Activated naive CD8-positive, alpha-beta T cell treated with anti-CD3 and anti-CD28 coated beads, Interleukin-2, amount 10 ng/mL, durations not matched to agents 7 days and 5 days (primary cell): Measurements from ENCODE around the gene TEN1. TPM values are rescaled to one million over a fixed set of nuclear protein-coding genes. Genes with fewer than 3 reads are reported as not detected.
"Not testable (repeated sequence)": the region's sequence is repeated elsewhere in the genome, so short reads cannot be mapped to it uniquely, and the experiment has no call there.

Experiments used
- ATAC-seq: fragments of 150-1000 bp; cut with Tn5 transposase; one replicate; pipeline ENCODE4 v1.10.0; 2021; ENCODE audit warnings: low read depth, moderate library complexity
- POLR2A ChIA-PET: fragments of 350-600 bp; sonication (Branson Sonifier 250); formaldehyde crosslinking; loops from one replicate; lab custom pipeline; 2021; ENCODE audit warnings: antibody characterized with exemption; lab: Charles Lee
- DNase-seq: peaks from one replicate; pipeline ENCODE4 v3.0.0; 2021
- H3K27ac Mint-ChIP-seq: one replicate; pipeline ENCODE4 v1.8.0; 2022; ENCODE audit warnings: mild to moderate bottlenecking, mixed read lengths
- H3K27me3 Mint-ChIP-seq: one replicate; pipeline ENCODE4 v1.8.0; 2022; ENCODE audit warnings: mild to moderate bottlenecking, moderate library complexity, mixed read lengths
- H3K36me3 Mint-ChIP-seq: one replicate; pipeline ENCODE4 v1.8.0; 2021; ENCODE audit warnings: mild to moderate bottlenecking, mixed read lengths
- H3K4me1 Mint-ChIP-seq: one replicate; pipeline ENCODE4 v1.8.0; 2021; ENCODE audit warnings: mixed read lengths
- H3K4me3 Mint-ChIP-seq: one replicate; pipeline ENCODE4 v1.8.0; 2022; ENCODE audit warnings: mild to moderate bottlenecking, moderate library complexity, mixed read lengths
- H3K9me3 Mint-ChIP-seq: one replicate; pipeline ENCODE4 v1.8.0; 2021; ENCODE audit warnings: mixed read lengths
- total RNA-seq, 2 experiments: library from RNA; stranded (reverse); gene quantifications; one replicate each; pipeline ENCODE4 v1.2.3, GENCODE V29; 2021

TEN1 gene
- total RNA-seq, 2 experiments from 2014 or later = 15.9 to 17.1 TPM

GRCh38 chr17:76032073-76032779, 53.2 kb downstream of the TEN1 start:
- H3K27ac Mint-ChIP-seq = no peak overlapping the region
- H3K4me1 Mint-ChIP-seq = peaks cover 16% of the 10 kb centered on the region
- no peak for DNase-seq
- ATAC-seq = no peak
- POLR2A ChIA-PET = interaction anchor here (0.7 kb wide), 1 partner anchor 231 kb away, joined by 3 read pairs; no protein-coding TSS in a partner anchor
- H3K4me3 Mint-ChIP-seq = no peak overlapping the region
- H3K27me3 Mint-ChIP-seq = no peaks in the 10 kb centered on the region
- no peaks in the 10 kb centered on the region for H3K9me3 Mint-ChIP-seq
- H3K36me3 Mint-ChIP-seq = peaks cover 2% of the 10 kb centered on the region

GRCh38 chr17:76032780-76033108, 53.7 kb downstream of the TEN1 start:
- Mint-ChIP-seq H3K36me3 (peaks cover 2% of the 10 kb centered on the region), H3K27ac (no peak overlapping the region)
- POLR2A ChIA-PET = no interaction called here

GRCh38 chr17:76033139-76033538, 54.1 kb downstream of the TEN1 start:
- Mint-ChIP-seq H3K4me1 (peaks cover 18% of the 10 kb centered on the region), H3K36me3 (peaks cover 4% of the 10 kb centered on the region), H3K9me3 (no peaks in the 10 kb centered on the region), H3K4me3 (no peak overlapping the region), H3K27ac (no peak overlapping the region), H3K27me3 (no peaks in the 10 kb centered on the region)
- no peak for ATAC-seq
- no peak for DNase-seq
- POLR2A ChIA-PET = interaction anchor here (0.6 to 0.8 kb wide), 2 partner anchors 15 to 38 kb away, joined by 4 read pairs; no protein-coding TSS in a partner anchor

More at GRCh38 chr17:76032780-76033108, 53.7 kb downstream of the TEN1 start:
- Mint-ChIP-seq H3K4me1 (peaks cover 18% of the 10 kb centered on the region), H3K4me3 (no peak overlapping the region), H3K27me3 (no peaks in the 10 kb centered on the region), H3K9me3 (no peaks in the 10 kb centered on the region)
- no peak for ATAC-seq
- DNase-seq = no peak

- ATAC-seq = no peak
- POLR2A ChIA-PET = no interaction called here
- no peak overlapping the region for H3K4me3 Mint-ChIP-seq
- peaks cover 17% of the 10 kb centered on the region for H3K36me3 Mint-ChIP-seq
- H3K4me1 Mint-ChIP-seq = peaks cover 11% of the 10 kb centered on the region
- no peak for DNase-seq
- no peak overlapping the region for H3K27ac Mint-ChIP-seq
- H3K9me3 Mint-ChIP-seq = no peaks in the 10 kb centered on the region
- no peaks in the 10 kb centered on the region for H3K27me3 Mint-ChIP-seq
These were observed 55.6 kb downstream of the TEN1 start for GRCh38 chr17:76034428-76035350.

- peaks cover 21% of the 10 kb centered on the region for H3K36me3 Mint-ChIP-seq
- POLR2A ChIA-PET = no interaction called here
- ATAC-seq = no peak
- H3K4me1 Mint-ChIP-seq = peaks cover 7% of the 10 kb centered on the region
- H3K9me3 Mint-ChIP-seq = no peaks in the 10 kb centered on the region
- H3K4me3 Mint-ChIP-seq = no peak overlapping the region
- no peaks in the 10 kb centered on the region for H3K27me3 Mint-ChIP-seq
- DNase-seq = no peak
- H3K27ac Mint-ChIP-seq = no peak overlapping the region
These were observed 57.6 kb downstream of the TEN1 start for GRCh38 chr17:76036497-76037261.

GRCh38 chr17:76038050-76038449, 59.0 kb downstream of the TEN1 start:
- Mint-ChIP-seq H3K36me3 (peaks cover 24% of the 10 kb centered on the region), H3K4me1 (peaks cover 7% of the 10 kb centered on the region), H3K27me3 (no peaks in the 10 kb centered on the region), H3K27ac (no peak overlapping the region), H3K4me3 (no peak overlapping the region), H3K9me3 (no peaks in the 10 kb centered on the region)
- no peak for DNase-seq
- POLR2A ChIA-PET = no interaction called here
- no peak for ATAC-seq

- POLR2A ChIA-PET = interaction anchor here (0.5 to 1.1 kb wide), 2 partner anchors 10 to 995 kb away, joined by 3 to 4 read pairs; no protein-coding TSS in a partner anchor
- DNase-seq = no peak
- no peak overlapping the region for H3K4me3 Mint-ChIP-seq
- ATAC-seq = no peak
- H3K4me1 Mint-ChIP-seq = peaks cover 7% of the 10 kb centered on the region
- no peaks in the 10 kb centered on the region for H3K9me3 Mint-ChIP-seq
- peaks cover 29% of the 10 kb centered on the region for H3K36me3 Mint-ChIP-seq
- H3K27me3 Mint-ChIP-seq = no peaks in the 10 kb centered on the region
- no peak overlapping the region for H3K27ac Mint-ChIP-seq
These were observed 60.1 kb downstream of the TEN1 start for GRCh38 chr17:76039121-76039520.

- Mint-ChIP-seq H3K9me3 (no peaks in the 10 kb centered on the region), H3K27me3 (no peaks in the 10 kb centered on the region), H3K4me3 (no peak overlapping the region), H3K4me1 (peaks cover 5% of the 10 kb centered on the region), H3K27ac (no peak overlapping the region), H3K36me3 (peaks cover 32% of the 10 kb centered on the region)
- no peak for ATAC-seq
- POLR2A ChIA-PET = interaction anchor here (0.6 to 0.8 kb wide), 2 partner anchors 11 to 385 kb away, joined by 4 to 5 read pairs; no protein-coding TSS in a partner anchor
- no peak for DNase-seq
These were observed 61.3 kb downstream of the TEN1 start for GRCh38 chr17:76040376-76040775.

GRCh38 chr17:76042868-76043267, 63.8 kb downstream of the TEN1 start:
- not testable (repeated sequence) for H3K27me3 Mint-ChIP-seq, H3K4me3 Mint-ChIP-seq, ATAC-seq, DNase-seq, H3K4me1 Mint-ChIP-seq, H3K9me3 Mint-ChIP-seq, H3K27ac Mint-ChIP-seq
- H3K36me3 Mint-ChIP-seq = peaks cover 36% of the 10 kb centered on the region
- POLR2A ChIA-PET = interaction anchor here (0.6 kb wide), 1 partner anchor 173 kb away, joined by 4 read pairs; no protein-coding TSS in a partner anchor

- peaks cover 30% of the 10 kb centered on the region for H3K36me3 Mint-ChIP-seq
- H3K27me3 Mint-ChIP-seq, H3K4me1 Mint-ChIP-seq, H3K4me3 Mint-ChIP-seq, H3K9me3 Mint-ChIP-seq, H3K27ac Mint-ChIP-seq, ATAC-seq, DNase-seq, POLR2A ChIA-PET: not testable (repeated sequence)
These were observed 65.5 kb downstream of the TEN1 start for GRCh38 chr17:76044475-76045007.

- H3K36me3 Mint-ChIP-seq = peaks cover 34% of the 10 kb centered on the region
- ATAC-seq = no peak
- POLR2A ChIA-PET = interaction anchor here (0.6 kb wide), 1 partner anchor 58 kb away, joined by 4 read pairs; no protein-coding TSS in a partner anchor
- no peaks in the 10 kb centered on the region for H3K27me3 Mint-ChIP-seq
- H3K4me3 Mint-ChIP-seq = no peak overlapping the region
- no peak overlapping the region for H3K27ac Mint-ChIP-seq
- H3K9me3 Mint-ChIP-seq = no peaks in the 10 kb centered on the region
- peaks cover 4% of the 10 kb centered on the region for H3K4me1 Mint-ChIP-seq
- no peak for DNase-seq
These were observed 67.0 kb downstream of the TEN1 start for GRCh38 chr17:76046064-76046463.

GRCh38 chr17:76048025-76048605, 69.1 kb downstream of the TEN1 start:
- DNase-seq = no peak
- Mint-ChIP-seq H3K9me3 (no peaks in the 10 kb centered on the region), H3K27me3 (no peaks in the 10 kb centered on the region), H3K4me1 (peaks cover 4% of the 10 kb centered on the region), H3K36me3 (peaks cover 27% of the 10 kb centered on the region), H3K27ac (peak overlapping the region; percentile 30), H3K4me3 (no peak overlapping the region)
- POLR2A ChIA-PET = no interaction called here
- no peak for ATAC-seq
